K562 (cell line): ENCODE data around the gene SLC7A6OS. TPM values are rescaled to one million over a fixed set of nuclear protein-coding genes. Genes with fewer than 3 reads are reported as not detected.

ENCODE experiments used
- JUNB ChIP-seq: fragments of 450-650 bp; formaldehyde crosslinking; conservative IDR thresholded peaks from 2 replicates; pipeline ENCODE4 v1.4.0; 2020; ENCODE audit warnings: mild to moderate bottlenecking
- SOX6 ChIP-seq: fragments of 450-650 bp; IDR thresholded peaks from 2 replicates; pipeline ENCODE4 v1.6.1; 2014; ENCODE audit warnings: mild to moderate bottlenecking
- polyA plus RNA-seq, 8 experiments: library from polyadenylated mRNA; depleted of rRNA in 4 of 8; stranded (reverse) in 5 of 8; unstranded in 3 of 8; fragments of >200 nt; fragmentation: Nextera tagmentation in 2 of 8; fragmentation: Illumina TruSeq in 1 of 8; extraction: Ambion mirVana in 2 of 8; extraction: Trizol in 1 of 8; gene quantifications; 2 replicates each; pipeline versions ENCODE4 v1.2.1 to v1.2.3, GENCODE V29; 2011 to 2014; ENCODE audit warnings: inconsistent platforms in 1 of 8, missing spikeins in 1 of 8
- total RNA-seq, 7 experiments: library from RNA; depleted of rRNA in 6 of 7; stranded (reverse); fragments of >200 nt in 6 of 7; fragmentation: Illumina TruSeq in 2 of 7; extraction: Trizol in 2 of 7; gene quantifications; 2 replicates each; pipeline versions ENCODE4 v1.2.1 to v1.2.3, GENCODE V29; 2011 to 2021; ENCODE audit warnings: low replicate concordance in 1 of 7
- TF ChIP-seq, protein P1 (sequence below), 2 experiments: fragments of 450-650 bp; IDR thresholded peaks; 2 replicates each; pipeline ENCODE4 v1.6.1; 2016; ENCODE audit warnings: mild to moderate bottlenecking in 2 of 2, borderline replicate concordance in 1 of 2, low read depth in 1 of 2, moderate library complexity in 1 of 2

Gene SLC7A6OS
- total and polyA plus RNA-seq, 9 of the 15 experiments (the other 6 are each of a cell fraction or from before 2014, with no cell fraction given), result 2.7 to 23.6 (median 17.2) TPM

DNA sequence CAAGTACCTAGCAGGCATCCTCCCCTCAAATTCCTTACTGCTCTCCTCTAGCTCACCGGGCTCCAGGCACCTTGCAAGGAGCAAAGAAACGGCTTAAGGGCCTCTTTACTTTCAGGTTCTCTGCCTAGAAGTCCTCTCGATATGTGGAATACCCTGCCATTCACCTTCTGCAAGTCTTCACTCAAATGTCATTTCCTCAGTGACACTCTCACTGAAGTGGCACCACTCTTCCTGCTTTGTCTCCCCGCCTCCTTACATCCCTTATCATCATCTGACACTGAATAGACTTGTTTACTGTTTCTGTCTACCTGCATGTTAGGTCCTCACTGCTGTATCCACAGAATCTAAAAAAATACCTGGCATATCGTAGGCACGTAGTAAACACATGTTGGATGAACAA lies 947 bp downstream of the SLC7A6OS start (continued):
- TF ChIP-seq, protein P1, sequence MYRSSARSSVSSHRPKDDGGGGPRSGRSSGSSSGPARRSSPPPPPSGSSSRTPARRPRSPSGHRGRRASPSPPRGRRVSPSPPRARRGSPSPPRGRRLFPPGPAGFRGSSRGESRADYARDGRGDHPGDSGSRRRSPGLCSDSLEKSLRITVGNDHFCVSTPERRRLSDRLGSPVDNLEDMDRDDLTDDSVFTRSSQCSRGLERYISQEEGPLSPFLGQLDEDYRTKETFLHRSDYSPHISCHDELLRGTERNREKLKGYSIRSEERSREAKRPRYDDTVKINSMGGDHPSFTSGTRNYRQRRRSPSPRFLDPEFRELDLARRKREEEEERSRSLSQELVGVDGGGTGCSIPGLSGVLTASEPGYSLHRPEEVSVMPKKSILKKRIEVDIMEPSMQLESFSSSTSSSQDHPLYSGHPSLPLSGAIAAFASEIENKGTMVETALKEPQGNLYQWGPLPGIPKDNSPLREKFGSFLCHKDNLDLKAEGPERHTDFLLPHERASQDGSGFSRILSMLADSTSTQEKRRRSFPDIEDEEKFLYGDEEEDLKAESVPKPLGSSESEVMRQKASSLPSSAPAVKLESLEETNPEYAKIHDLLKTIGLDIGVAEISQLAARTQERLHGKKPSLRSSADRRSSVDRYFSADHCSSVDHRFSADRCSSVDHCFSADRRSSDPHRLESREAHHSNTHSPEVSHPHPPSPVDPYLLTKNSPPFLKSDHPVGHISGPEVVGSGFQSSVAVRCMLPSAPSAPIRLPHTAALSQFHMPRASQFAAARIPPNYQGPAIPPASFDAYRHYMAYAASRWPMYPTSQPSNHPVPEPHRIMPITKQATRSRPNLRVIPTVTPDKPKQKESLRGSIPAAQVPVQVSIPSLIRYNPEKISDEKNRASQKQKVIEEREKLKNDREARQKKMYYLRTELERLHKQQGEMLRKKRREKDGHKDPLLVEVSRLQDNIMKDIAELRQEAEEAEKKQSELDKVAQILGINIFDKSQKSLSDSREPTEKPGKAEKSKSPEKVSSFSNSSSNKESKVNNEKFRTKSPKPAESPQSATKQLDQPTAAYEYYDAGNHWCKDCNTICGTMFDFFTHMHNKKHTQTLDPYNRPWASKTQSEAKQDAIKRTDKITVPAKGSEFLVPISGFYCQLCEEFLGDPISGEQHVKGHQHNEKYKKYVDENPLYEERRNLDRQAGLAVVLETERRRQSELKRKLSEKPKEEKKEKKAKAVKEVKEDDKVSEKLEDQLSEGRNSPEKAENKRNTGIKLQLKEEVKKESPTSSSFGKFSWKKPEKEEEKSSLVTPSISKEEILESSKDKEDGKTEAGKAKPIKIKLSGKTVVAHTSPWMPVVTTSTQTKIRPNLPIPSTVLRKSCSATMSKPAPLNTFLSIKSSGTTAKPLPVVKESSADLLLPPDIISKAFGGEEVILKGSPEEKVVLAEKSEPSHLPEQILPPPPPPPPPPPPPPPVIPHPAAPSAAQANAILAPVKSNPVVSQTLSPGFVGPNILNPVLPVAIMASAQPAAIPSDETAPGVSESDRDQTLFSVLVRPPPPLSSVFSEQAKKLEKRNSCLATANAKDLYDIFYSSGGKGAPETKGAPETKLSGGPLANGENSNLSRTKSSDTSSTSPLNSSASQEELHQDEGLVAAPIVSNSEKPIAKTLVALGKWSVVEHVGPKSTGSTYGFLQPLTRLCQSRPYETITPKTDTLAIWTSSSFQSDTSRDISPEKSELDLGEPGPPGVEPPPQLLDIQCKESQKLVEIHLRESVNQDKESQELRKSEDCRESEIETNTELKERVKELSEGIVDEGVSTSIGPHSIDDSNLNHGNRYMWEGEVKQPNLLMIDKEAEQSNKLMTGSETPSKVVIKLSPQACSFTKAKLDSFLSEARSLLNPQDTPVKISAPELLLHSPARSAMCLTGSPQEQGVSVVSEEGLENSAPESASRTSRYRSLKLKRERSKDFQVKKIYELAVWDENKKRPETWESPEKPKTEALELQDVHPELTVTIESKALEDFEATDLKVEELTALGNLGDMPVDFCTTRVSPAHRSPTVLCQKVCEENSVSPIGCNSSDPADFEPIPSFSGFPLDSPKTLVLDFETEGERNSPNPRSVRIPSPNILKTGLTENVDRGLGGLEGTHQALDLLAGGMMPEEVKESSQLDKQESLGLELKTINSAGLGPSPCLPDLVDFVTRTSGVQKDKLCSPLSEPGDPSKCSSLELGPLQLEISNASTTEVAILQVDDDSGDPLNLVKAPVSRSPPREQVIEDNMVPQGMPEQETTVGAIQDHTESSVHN (IDR thresholded peaks at IDR 0.05; ENCODE audit: borderline replicate concordance in 1 of 2, low read depth in 1 of 2), result no peak
- TF ChIP-seq SOX6 (no peak), JUNB (no peak)
- TF ChIP-seq, all 486 proteins: peak for 3
